PC-3 (cell line): ENCODE data around the gene TTC6. TPM values are rescaled to one million over a fixed set of nuclear protein-coding genes. Genes with fewer than 3 reads are reported as not detected.
A peak's percentile ranks its signal among the peaks of the same experiment; 100 is the strongest.

Source experiments
- ATAC-seq: fragments of 200-7000 bp; cut with Tn5 transposase; 2 replicates; pipeline ENCODE4 v1.9.1; 2020; ENCODE audit warnings: mild to moderate bottlenecking, moderate library complexity
- BruUV-seq: library from RNA; stranded (reverse); fragments of 400-500 nt; replicated peaks from 2 replicates; lab custom pipeline; 2021; lab: Mats Ljungman, UMichigan
- CTCF ChIA-PET: fragments of 300-600 bp; sonication (Branson Sonifier 250); formaldehyde crosslinking; loops from one replicate; lab custom pipeline; 2022; ENCODE audit warnings: antibody characterized with exemption; lab: Charles Lee
- POLR2A ChIA-PET: fragments of 300-600 bp; sonication (Branson Sonifier 250); formaldehyde crosslinking; loops from one replicate; lab custom pipeline; 2022; ENCODE audit warnings: antibody characterized with exemption; ENCODE audit not compliant: unreplicated experiment; lab: Charles Lee
- DNase-seq: peaks from one replicate; pipeline ENCODE4 v3.0.0-alpha.2; 2015
- H2AFZ ChIP-seq: fragments of 300-600 bp; sonication (generic); 2 replicates; pipeline ENCODE4 v1.6.0; 2016; ENCODE audit warnings: antibody characterized with exemption, low read length
- H3F3A ChIP-seq: fragments of 300-600 bp; sonication (generic); one replicate; pipeline ENCODE4 v1.6.0; 2017; ENCODE audit warnings: antibody characterized with exemption, low read length, control low read depth, mild to moderate bottlenecking; ENCODE audit not compliant: unreplicated experiment
- H3K27ac ChIP-seq: fragments of 300-600 bp; sonication (generic); 2 replicates; pipeline ENCODE4 v1.5.1; 2016; ENCODE audit warnings: mild to moderate bottlenecking, low read length
- H3K27me3 ChIP-seq: fragments of 300-600 bp; sonication (generic); 2 replicates; pipeline ENCODE4 v1.6.1; 2016; ENCODE audit warnings: low read length, mixed read lengths
- H3K36me3 ChIP-seq: fragments of 300-600 bp; sonication (generic); 2 replicates; pipeline ENCODE4 v1.6.1; 2016; ENCODE audit warnings: low read depth, mixed run types, low read length, mixed read lengths
- H3K4me1 ChIP-seq: fragments of 300-600 bp; sonication (generic); 2 replicates; pipeline ENCODE4 v1.5.1; 2016; ENCODE audit warnings: low read length; ENCODE audit not compliant: insufficient read depth
- H3K4me2 ChIP-seq: fragments of 300-600 bp; sonication (generic); 2 replicates; pipeline ENCODE4 v1.6.0; 2016; ENCODE audit warnings: low read length
- H3K4me3 ChIP-seq: fragments of 300-600 bp; sonication (generic); 2 replicates; pipeline ENCODE4 v1.5.1; 2016; ENCODE audit warnings: mild to moderate bottlenecking, low read length, mixed read lengths
- H3K79me2 ChIP-seq: fragments of 300-600 bp; sonication (generic); 2 replicates; pipeline ENCODE4 v1.6.1; 2017; ENCODE audit warnings: low read length, mixed read lengths
- H3K9ac ChIP-seq: fragments of 300-600 bp; sonication (generic); 2 replicates; pipeline ENCODE4 v1.6.0; 2016; ENCODE audit warnings: mild to moderate bottlenecking, low read length
- H3K9me2 ChIP-seq: fragments of 300-600 bp; sonication (generic); replicated peaks from 2 replicates; pipeline ENCODE4 v1.6.1; 2016; ENCODE audit warnings: mixed run types, low read length, mixed read lengths
- H3K9me3 ChIP-seq: fragments of 300-600 bp; sonication (generic); 2 replicates; pipeline ENCODE4 v1.6.1; 2016; ENCODE audit warnings: low read length, mixed read lengths
- H4K20me1 ChIP-seq: fragments of 300-600 bp; sonication (generic); 2 replicates; pipeline ENCODE4 v1.6.1; 2016; ENCODE audit warnings: low read length, mixed read lengths
- EZH2 ChIP-seq: fragments of 300-600 bp; sonication (generic); IDR thresholded peaks from one replicate; pipeline ENCODE4 v1.6.1; 2017; ENCODE audit warnings: antibody characterized with exemption, mild to moderate bottlenecking, low read length; ENCODE audit not compliant: unreplicated experiment
- EZH2phosphoT487 ChIP-seq: fragments of 300-600 bp; sonication (generic); IDR thresholded peaks from 2 replicates; pipeline ENCODE4 v1.6.1; 2018; ENCODE audit warnings: mild to moderate bottlenecking, antibody characterized with exemption, low read length, borderline replicate concordance
- intact Hi-C: fragments of 100-400 bp; cut with micrococcal nuclease; formaldehyde crosslinking; loops from 2 replicates; pipeline ENCODE4 v1.9.0; 2023
- total RNA-seq: library from RNA; depleted of rRNA; stranded (reverse); fragments of >200 nt; gene quantifications from 2 replicates; pipeline ENCODE4 v1.2.3, GENCODE V29; 2014
- TF ChIP-seq, protein P1 (sequence below): fragments of 300-600 bp; sonication (generic); conservative IDR thresholded peaks from 2 replicates; pipeline ENCODE4 v1.5.1; 2017; ENCODE audit warnings: antibody characterized with exemption, low read depth, mild to moderate bottlenecking, low read length

TTC6 gene
- total RNA-seq, 1 experiment from 2014 or later = 13.4 TPM

DNA sequence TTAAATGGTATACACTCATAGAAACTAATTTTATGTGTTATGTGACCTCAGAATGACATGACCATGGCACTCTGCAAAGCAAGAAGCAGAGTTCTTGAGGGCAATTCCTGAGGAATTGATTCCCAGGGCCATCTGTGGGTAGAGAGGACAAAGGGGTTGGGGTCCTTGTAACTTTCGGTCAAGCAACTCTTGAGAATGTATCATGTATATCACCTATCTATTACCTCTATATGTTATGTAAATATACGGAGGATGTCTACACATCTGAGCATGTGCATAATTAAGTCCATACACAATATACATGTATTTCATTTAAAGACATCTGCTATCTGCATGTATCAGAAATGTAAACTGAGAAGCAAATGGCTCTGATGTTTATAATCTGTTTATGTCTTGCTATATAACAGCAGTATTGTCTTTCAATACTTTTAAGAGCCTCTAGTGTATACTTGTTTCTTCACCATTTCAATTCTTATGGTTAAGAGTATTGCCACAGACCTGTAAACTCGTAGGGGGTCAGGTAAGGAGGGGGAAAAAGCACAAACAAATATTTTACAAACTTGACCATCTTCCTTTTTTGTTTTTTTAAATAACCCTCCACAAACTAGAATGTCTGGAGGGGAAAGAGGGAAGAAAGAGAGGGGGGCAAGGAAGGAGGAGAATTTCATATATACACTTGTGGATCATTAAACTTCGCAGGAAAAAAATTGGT, 4.8 kb upstream of the TTC6 start:
- no peak overlapping the region for H2AFZ ChIP-seq
- POLR2A ChIA-PET = interaction anchor here (0.7 kb wide), 1 partner anchor 280 kb away, joined by 4 read pairs; no protein-coding TSS in a partner anchor
- peak overlapping the region; percentile 96 for H3K4me3 ChIP-seq
- BruUV-seq = TSS peak; percentile 0
- DNase-seq (peak; percentile 40), ATAC-seq (no peak)
- peaks cover 93% of the 10 kb centered on the region for H3K79me2 ChIP-seq
- H3K4me1 ChIP-seq = peaks cover 25% of the 10 kb centered on the region
- no peaks in the 10 kb centered on the region for H3K9me3 ChIP-seq
- peak overlapping the region; percentile 89 for H3K4me2 ChIP-seq
- TF ChIP-seq EZH2 = no peak
- TF ChIP-seq, protein P1, sequence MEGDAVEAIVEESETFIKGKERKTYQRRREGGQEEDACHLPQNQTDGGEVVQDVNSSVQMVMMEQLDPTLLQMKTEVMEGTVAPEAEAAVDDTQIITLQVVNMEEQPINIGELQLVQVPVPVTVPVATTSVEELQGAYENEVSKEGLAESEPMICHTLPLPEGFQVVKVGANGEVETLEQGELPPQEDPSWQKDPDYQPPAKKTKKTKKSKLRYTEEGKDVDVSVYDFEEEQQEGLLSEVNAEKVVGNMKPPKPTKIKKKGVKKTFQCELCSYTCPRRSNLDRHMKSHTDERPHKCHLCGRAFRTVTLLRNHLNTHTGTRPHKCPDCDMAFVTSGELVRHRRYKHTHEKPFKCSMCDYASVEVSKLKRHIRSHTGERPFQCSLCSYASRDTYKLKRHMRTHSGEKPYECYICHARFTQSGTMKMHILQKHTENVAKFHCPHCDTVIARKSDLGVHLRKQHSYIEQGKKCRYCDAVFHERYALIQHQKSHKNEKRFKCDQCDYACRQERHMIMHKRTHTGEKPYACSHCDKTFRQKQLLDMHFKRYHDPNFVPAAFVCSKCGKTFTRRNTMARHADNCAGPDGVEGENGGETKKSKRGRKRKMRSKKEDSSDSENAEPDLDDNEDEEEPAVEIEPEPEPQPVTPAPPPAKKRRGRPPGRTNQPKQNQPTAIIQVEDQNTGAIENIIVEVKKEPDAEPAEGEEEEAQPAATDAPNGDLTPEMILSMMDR = no peak
- TF ChIP-seq EZH2phosphoT487 = no peak
- peaks cover 27% of the 10 kb centered on the region for H4K20me1 ChIP-seq
- no peaks in the 10 kb centered on the region for H3K9me2 ChIP-seq
- H3K36me3 ChIP-seq = peaks cover 53% of the 10 kb centered on the region
- intact Hi-C loops = loop anchor here (1.0 kb wide), 1 partner anchor 338 kb away; no protein-coding TSS in a partner anchor
- no peaks in the 10 kb centered on the region for H3F3A ChIP-seq
- no peaks in the 10 kb centered on the region for H3K27me3 ChIP-seq
- peak overlapping the region; percentile 99 for H3K27ac ChIP-seq
- CTCF ChIA-PET = interaction anchor here (0.8 to 1.5 kb wide), 4 partner anchors 250 to 360 kb away, joined by 3 to 9 read pairs (median 6); no protein-coding TSS in a partner anchor
- peak overlapping the region; percentile 99 for H3K9ac ChIP-seq

DNA sequence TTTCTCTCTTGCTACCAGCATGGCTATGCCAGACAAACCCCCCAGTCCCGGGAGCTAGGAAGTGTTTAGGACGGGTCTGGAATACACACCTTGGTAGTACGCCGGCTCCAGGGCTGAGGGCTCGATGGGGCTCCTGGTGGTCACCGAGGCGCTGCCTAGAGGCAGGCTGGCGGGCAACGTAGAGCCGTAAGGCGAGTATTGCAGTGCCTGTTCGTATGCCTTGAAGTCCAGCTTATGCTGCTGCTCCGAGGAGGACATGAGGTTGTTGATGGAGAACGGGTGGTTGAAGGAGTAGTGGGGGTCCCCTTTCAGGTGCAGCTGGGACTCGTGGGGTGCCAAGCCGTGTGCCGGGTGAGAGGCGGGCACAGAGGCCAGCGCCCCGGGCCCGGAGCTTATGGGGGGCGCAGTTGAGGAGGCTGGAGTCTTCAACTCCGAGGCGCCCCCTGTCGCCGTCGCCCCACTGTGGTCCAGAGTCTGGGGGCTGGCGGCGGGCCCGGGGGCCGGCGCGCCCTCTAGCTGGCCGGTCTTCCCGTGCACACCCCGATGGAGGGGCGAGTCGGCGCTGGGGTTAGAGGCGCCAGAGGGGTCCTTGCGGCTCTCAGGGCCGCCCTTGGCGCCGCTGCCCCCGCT, 4.0 kb upstream of the TTC6 start:
- DNase-seq (peak; percentile 53), ATAC-seq (peak; percentile 15)
- BruUV-seq = no TSS peak
- Histone ChIP-seq H3K9me2 (no peaks in the 10 kb centered on the region), H3K9ac (peak overlapping the region; percentile 99), H4K20me1 (peaks cover 27% of the 10 kb centered on the region), H3K36me3 (peaks cover 53% of the 10 kb centered on the region), H2AFZ (no peak overlapping the region), H3K9me3 (no peaks in the 10 kb centered on the region), H3K4me1 (peaks cover 18% of the 10 kb centered on the region), H3K4me3 (peak overlapping the region; percentile 96), H3K27me3 (no peaks in the 10 kb centered on the region), H3K4me2 (peak overlapping the region; percentile 89), H3F3A (no peaks in the 10 kb centered on the region), H3K79me2 (peaks cover 89% of the 10 kb centered on the region), H3K27ac (peak overlapping the region; percentile 99)
- intact Hi-C loops = no loop called here
- POLR2A ChIA-PET = interaction anchor here (0.7 kb wide), 1 partner anchor 280 kb away, joined by 4 read pairs; no protein-coding TSS in a partner anchor
- CTCF ChIA-PET = interaction anchor here (0.8 to 1.5 kb wide), 5 partner anchors 155 to 361 kb away, joined by 3 to 9 read pairs (median 5); no protein-coding TSS in a partner anchor
- TF ChIP-seq EZH2phosphoT487 = no peak
- TF ChIP-seq EZH2 = no peak
- TF ChIP-seq, protein P1 = peak; percentile 77
